Endothelial cell of umbilical vein (primary cell): Measurements from ENCODE around the gene APP.

Experiments
- CTCF ChIP-seq, 2 donors: IDR thresholded peaks; 1 replicate in 1 of 2; 2 replicates in 1 of 2; pipeline ENCODE4 v1.5.1; 2011; ENCODE audit warnings: low read length in 2 of 2, mild to moderate bottlenecking in 2 of 2, moderate library complexity in 2 of 2, control low read depth in 1 of 2, inconsistent platforms in 1 of 2, low read depth in 1 of 2; ENCODE audit not compliant: insufficient read depth in 1 of 2; ENCODE audit errors: extremely low read depth in 1 of 2
- EZH2 ChIP-seq: IDR thresholded peaks from 2 replicates; pipeline ENCODE4 v1.6.1; 2012; ENCODE audit warnings: borderline replicate concordance, low read depth, mild to moderate bottlenecking, moderate library complexity, low read length, inconsistent platforms; ENCODE audit not compliant: severe bottlenecking
- GATA2 ChIP-seq: IDR thresholded peaks from 2 replicates; pipeline ENCODE4 v1.7.0; 2011; ENCODE audit warnings: low read depth, mild to moderate bottlenecking, moderate library complexity, mixed read lengths, low read length; ENCODE audit not compliant: insufficient read length, insufficient read depth
- MYC ChIP-seq: IDR thresholded peaks from one replicate; pipeline ENCODE4 v1.6.1; 2011; ENCODE audit warnings: mild to moderate bottlenecking, low read depth, low read length
- POLR2A ChIP-seq: IDR thresholded peaks from 2 replicates; pipeline ENCODE4 v1.6.1; 2012; ENCODE audit warnings: low read depth, mild to moderate bottlenecking, control low read depth, low read length
- TF ChIP-seq, protein P1 (sequence below): IDR thresholded peaks from 2 replicates; pipeline ENCODE4 v1.6.1; 2011; ENCODE audit not compliant: insufficient read depth, insufficient read length

DNA sequence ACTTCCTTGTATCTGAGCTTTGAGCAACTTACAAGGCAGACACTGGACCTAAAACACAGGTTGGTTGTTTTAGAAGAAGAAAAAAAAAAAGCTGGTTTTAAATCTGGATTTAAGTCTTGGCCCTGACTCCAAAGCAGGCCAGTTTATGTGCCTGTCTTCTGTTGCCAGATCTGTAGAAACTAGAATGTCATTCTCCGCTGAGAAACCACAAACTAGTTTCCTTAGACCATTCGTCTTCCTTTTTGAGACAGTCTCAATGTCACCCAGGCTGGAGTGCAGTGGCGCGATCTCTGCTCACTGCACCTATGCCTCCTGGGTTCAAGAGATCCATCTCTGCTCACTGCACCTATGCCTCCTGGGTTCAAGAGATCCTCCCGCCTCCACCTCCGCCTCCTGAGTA is 33.9 kb downstream of the APP start:
- TF ChIP-seq CTCF (IDR thresholded peaks at IDR 0.05; ENCODE audit: extremely low read depth in 1 of 2, insufficient read depth in 1 of 2, low read depth in 1 of 2, low read length in 2 of 2), result no peak
- no peak for TF ChIP-seq POLR2A
- no peak for TF ChIP-seq EZH2
- TF ChIP-seq GATA2, result no peak
- TF ChIP-seq, protein P1, sequence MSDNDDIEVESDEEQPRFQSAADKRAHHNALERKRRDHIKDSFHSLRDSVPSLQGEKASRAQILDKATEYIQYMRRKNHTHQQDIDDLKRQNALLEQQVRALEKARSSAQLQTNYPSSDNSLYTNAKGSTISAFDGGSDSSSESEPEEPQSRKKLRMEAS, result no peak
- TF ChIP-seq MYC, result no peak
